Islet of Langerhans (tissue), 1 donor: ENCODE data around the gene TEX19.

Source experiments
- FAIRE-seq: peaks from one replicate; lab custom pipeline; 2011; peaks lifted over from hg19 to GRCh38; lab: Jason Lieb, UNC

The TEX19 gene

GRCh38 chr17:82390860-82391435 is 31.9 kb downstream of the TEX19 start:
- FAIRE-seq = no peak

GRCh38 chr17:82391496-82392066 is 32.5 kb downstream of the TEX19 start:
- FAIRE-seq = no peak

DNA sequence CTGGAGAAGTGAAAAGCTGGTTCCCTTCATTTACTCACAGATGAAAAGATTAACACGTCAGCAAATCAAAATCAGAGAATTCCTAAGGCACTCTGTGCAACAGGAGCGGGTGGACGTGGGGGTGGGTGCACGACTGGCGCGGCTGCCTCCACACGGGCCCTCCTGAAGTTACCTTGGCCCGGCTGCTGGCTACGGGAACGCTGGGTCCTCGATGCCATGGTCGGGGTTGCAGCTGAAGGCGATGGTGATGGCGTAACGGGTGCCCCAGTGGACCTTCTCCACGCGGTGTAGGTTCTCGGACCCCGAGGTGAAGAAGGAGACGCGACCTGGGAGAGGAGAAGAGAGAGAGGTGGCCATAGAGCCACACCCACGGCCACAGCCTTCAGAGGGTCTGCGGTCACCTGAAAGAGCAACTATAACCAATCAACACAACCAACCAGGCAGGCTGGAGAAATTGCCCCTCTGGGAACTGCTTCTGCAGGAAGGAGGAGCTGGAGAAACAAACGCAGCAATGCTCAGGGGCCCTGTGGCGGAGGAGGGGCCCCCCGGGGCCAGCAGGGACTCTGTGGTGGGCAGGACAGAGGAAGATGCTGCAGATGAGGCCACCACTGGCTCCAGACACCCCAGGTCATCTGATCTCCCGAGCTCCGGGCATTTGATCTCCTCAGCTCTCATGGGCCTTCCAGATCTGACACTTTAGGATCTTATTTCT is 33.3 kb downstream of the TEX19 start:
- FAIRE-seq = no peak

DNA sequence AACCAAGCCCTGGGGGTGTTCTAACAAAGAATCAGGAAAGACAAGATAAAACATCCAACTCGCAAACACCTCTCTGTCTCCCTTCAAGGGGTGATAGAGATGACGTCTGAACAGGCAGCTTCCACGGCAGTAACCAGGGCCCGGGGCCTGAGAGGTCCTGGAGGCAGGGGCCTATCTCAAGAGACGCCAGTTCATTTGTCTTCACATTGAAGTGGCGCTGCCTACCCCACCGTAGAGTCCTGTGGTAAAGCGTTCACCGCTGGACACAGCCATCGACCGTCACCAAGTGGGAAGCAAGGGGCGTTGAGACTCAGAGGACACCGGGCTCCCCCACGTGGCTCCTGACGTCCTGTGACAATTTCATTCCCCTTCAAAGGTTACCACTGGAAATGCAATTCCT is 33.9 kb downstream of the TEX19 start:
- FAIRE-seq = no peak

DNA sequence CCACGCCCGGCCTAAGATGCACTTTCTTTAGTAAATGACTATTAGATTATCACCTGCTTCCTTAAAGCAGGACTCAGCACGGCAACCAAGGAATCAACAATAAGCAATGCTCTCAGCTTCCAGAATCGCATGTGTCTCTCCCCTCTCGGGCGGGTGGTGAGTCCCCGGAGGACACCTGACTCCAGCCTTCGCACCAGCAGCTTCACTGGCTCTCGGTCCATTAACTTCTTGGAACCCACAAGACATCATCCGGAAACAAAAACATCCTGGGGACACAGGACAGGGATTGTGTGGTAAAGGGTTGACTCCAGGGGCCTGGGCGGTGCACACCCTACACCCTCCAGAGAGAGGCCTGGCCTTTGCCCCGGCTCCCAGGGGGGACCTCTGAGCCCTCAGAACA is 35.2 kb downstream of the TEX19 start:
- FAIRE-seq = no peak

DNA sequence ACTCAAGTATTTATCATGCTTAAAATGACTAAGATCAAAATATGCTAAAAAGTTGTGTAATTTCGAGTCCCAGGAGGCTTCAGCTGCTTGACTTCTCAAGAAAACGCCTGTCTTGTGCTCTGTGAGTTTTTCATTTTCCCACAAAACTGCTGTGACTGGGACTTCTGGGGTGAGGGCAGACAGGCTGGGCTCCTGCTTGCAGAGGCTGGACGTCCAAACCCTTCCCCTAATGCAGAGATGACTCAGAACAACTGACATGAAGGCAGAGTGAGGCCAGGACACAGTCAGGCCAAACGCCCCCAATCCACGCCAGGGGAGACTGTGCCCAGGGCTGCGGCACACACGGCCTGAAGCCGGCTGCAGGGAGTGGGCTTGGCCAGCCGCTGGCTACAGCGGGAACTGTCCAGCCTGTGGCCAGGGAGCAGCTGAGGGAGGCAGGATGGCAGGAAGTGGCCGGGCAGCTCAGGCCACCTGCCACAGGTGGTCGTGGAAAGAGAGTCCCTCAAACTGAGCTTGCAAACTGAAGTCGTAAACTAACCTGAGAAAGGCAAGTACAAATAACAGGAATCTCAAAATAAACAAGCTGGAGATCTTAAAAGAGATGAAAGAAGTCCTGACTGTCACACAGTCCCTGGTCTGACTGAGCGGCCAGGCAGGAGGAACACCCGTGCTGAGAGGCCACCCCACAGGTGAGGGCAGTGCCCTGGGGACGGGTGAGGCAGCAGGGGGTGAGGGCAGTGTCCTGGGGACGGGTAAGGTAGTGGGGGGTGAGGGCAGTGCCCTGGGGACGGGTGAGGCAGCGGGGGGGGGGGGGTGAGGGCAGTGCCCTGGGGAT is 37.8 kb downstream of the TEX19 start:
- no peak for FAIRE-seq

DNA sequence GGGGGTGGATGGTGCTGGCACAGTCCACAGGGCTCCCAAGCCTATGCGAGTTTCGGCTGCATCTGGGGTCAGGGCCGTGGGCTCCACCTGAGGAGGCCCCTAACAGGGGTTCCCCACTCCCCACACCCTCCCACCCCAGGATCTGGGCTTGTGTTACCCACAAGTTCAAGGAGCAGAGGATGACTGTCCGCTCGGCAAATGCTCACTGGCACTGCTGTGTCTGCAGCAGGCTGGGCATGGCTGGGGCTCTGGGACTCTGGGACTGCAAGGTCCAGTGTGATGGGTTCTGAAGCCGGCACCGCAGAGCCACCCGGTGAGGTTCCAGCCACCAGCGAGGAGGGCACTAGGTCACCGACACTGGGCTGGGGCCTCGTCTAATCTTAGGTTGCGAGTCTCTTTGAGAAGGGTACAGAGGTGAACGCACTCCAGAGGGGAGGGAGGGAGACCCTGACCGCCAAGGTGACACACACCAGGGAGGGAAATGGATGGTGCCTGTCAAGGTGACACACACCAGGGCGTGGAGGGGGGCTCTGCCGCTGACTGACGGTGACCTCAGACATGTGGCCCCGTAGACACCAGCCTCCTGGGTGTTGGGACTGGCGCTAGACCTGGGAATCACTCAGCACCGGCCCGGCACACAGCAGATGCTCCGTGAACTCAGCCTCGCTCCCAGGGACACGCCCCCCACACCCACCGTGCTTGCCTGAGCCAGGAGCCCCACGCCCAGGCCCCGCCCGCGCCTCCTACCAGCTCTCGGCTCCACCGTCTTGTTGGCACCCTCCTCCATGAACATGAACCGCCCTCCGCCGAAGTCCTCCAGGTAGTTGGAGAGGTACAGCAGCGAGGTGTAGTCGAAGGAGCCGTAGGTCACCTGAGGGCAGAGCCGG is 38.6 kb downstream of the TEX19 start:
- FAIRE-seq = no peak

- FAIRE-seq = no peak
These were observed 40.0 kb downstream of the TEX19 start for GRCh38 chr17:82399041-82399441.

GRCh38 chr17:82399601-82400101 is 40.6 kb downstream of the TEX19 start:
- FAIRE-seq = no peak

DNA sequence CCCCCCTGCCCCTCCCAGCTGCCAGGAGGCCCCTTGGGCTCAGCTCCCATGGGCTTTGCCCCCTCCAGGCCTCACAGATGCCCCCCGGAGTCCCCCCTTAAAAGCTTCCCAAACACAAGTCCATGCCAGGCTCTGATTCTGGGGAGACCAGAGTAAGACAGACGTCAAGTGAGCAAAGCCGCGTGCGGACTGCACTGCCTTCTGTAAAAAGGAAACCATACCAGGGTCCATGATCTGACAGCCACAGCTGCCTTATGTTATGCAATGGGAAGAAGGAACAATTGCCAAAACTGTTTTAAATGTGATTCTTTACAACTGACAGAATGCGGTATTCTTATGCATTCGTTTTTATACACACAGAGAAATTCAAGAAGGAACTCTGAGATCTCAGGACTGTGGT is 41.2 kb downstream of the TEX19 start:
- FAIRE-seq = no peak

- no peak for FAIRE-seq
These were observed 41.8 kb downstream of the TEX19 start for GRCh38 chr17:82400830-82401229.

- FAIRE-seq = no peak
These were observed 43.8 kb downstream of the TEX19 start for GRCh38 chr17:82402865-82403264.

DNA sequence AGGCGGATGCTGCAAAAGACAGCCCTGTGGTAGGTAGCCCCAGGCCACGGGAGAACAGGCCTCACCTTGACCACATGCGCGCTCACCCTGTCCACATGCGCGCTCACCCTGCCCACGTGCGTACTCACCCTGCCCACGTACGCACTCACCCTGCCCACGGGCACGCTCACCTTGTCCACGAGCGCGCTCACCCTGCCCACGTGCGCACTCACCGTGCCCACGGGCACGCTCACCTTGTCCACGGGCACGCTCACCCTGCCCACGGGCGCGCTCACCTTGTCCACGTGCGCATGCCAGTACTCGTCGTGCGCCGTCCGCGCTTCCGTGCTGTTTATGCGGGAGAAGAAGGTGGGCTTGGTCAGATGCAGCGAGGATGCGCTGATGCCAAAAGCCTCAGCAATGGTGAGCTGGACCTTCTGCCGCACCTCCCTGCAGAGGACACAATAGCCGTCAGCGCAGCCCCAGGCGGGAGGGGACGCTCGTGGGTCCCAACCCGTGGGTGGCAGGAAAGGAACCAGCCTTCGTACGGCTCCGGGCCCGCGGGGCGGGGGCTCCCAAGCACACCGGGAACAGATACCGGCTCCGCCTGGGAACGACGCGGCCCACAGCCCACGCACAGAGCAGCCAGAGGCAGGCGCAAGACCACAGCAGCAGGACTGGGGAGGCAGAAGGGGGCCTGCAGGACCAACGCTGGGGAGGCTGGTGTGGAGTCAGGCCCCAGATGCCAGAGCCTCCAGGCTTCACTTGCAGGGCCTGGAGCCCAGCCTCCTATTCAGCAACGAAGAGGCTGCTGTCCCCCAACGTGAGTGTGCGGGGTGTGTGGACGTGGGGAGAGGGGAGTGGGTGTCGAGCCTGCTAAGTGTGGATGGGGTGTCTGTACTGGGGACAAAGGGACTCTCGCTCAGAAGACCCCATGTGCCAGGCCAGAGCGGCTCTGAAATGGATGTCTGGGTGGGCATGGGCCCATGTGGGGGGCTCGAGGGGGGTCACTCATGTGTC is 44.9 kb downstream of the TEX19 start:
- no peak for FAIRE-seq

DNA sequence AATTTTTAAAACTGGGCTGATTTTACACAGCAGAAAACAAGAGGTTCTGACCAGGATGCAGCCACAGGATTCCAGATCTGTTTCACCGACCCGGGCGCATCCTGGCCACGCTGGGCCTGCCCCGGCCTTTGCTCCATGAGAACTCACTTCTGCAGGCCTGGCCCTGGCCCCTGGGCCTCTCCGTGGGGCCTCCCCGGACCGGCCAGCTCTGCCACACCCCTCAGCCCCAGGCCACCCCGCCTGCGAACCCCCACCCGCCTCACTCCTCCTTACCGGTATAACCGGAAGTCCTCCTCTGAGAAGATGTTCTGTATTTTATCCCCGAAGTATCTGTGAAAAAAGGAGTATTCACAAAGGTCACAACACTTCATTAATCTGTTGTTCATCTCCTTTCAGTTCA is 46.0 kb downstream of the TEX19 start:
- FAIRE-seq = no peak

DNA sequence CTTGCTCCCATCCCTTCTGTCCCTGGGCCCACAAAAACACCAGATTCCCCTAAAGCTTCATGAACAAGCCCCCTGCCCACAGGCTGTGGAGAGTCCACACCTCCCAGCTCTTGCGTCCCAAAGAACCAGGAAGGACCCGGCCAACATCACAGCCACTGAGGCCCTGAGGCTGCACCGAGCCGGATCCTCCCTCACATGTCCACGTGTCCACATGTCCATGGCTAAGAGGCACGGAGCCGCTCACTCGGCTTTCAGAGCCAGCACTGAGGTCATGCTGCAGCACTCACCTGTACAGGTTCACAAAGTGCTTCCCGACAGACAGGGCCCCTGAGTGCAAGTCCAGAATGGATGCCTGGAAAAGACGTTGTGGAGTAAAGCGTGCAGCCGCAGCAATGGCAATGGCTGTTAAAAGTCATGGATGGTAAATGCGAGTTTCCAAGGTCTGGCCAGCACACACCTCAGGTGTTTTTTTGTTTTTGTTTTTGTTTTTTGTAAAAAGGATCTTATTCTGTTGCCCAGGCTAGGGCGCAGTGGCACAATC is 47.2 kb downstream of the TEX19 start:
- no peak for FAIRE-seq

GRCh38 chr17:82407255-82407654 is 48.2 kb downstream of the TEX19 start:
- no peak for FAIRE-seq

DNA sequence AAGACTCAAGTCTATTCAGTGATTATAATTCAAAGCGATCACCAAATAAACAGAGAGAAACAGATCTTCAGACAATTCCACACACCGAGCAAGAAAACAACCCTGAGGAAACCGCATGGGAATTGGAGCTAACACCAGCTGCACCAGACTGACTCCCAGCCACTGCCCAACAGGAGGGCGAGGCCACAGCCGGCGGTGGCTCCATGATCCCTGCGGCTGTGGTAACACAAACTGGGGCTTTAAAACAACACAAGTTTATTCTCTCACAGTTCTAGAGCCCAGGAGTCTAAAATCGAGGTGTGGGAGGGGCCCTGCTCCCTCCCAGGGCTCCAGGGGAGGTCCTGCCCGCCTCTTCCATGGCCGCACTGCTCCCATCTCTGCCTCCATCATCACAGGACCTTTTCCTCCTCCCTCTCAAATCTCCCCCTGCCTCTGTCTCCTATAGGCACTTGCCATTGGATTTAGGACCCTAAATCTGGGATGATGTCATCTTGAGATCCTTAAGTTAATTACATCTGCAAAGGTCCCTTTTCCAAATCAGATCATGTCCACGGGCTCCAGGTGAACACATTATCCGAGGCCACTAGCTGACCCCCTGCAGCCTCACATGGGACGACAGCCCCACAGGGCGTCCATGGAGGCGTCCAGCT is 49.4 kb downstream of the TEX19 start:
- no peak for FAIRE-seq

DNA sequence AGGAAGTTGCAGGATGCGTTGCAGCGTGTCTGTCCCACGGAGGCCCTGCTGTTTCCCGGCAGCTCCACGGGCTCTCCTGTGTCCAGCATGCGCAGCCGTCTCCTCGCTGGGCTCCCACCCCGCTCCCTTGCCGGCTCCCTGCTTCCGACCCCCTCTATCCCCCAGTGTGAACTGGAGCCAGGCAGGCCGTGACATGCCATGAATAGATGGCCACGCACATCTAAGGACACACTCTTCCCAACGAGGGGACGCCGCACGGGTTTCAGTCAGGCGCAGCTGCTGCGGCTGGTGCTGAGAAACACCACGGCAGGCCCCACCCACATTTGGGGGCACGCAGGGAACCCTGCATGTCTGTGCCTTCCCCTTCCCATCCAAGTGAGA is 49.9 kb downstream of the TEX19 start:
- FAIRE-seq = no peak

- FAIRE-seq = no peak
These were observed 51.1 kb downstream of the TEX19 start for GRCh38 chr17:82410014-82410716.
